Measurements from ENCODE around the gene ZNF423. TPM values are rescaled to one million over a fixed set of nuclear protein-coding genes. Genes with fewer than 3 reads are reported as not detected.

ZNF423 gene
- polyA plus RNA-seq, 1 donor from 2014 or later, result 4.5 TPM

- TF ChIP-seq POLR2AphosphoS5 (IDR thresholded peaks at IDR 0.05) (no peak), TAF1 (IDR thresholded peaks at IDR 0.05; ENCODE audit: low read depth) (no peak), EP300 (conservative IDR thresholded peaks at IDR 0.05; ENCODE audit: poor library complexity, severe bottlenecking) (no peak), SMC3 (conservative IDR thresholded peaks at IDR 0.05; ENCODE audit: poor library complexity) (no peak), RAD21 (conservative IDR thresholded peaks at IDR 0.05) (no peak), EZH2 (IDR thresholded peaks at IDR 0.05; ENCODE audit: borderline replicate concordance, insufficient read depth, low read length, poor library complexity, severe bottlenecking) (no peak), MXI1 (conservative IDR thresholded peaks at IDR 0.05; ENCODE audit: poor library complexity, severe bottlenecking) (no peak)
- TF ChIP-seq, protein P1, sequence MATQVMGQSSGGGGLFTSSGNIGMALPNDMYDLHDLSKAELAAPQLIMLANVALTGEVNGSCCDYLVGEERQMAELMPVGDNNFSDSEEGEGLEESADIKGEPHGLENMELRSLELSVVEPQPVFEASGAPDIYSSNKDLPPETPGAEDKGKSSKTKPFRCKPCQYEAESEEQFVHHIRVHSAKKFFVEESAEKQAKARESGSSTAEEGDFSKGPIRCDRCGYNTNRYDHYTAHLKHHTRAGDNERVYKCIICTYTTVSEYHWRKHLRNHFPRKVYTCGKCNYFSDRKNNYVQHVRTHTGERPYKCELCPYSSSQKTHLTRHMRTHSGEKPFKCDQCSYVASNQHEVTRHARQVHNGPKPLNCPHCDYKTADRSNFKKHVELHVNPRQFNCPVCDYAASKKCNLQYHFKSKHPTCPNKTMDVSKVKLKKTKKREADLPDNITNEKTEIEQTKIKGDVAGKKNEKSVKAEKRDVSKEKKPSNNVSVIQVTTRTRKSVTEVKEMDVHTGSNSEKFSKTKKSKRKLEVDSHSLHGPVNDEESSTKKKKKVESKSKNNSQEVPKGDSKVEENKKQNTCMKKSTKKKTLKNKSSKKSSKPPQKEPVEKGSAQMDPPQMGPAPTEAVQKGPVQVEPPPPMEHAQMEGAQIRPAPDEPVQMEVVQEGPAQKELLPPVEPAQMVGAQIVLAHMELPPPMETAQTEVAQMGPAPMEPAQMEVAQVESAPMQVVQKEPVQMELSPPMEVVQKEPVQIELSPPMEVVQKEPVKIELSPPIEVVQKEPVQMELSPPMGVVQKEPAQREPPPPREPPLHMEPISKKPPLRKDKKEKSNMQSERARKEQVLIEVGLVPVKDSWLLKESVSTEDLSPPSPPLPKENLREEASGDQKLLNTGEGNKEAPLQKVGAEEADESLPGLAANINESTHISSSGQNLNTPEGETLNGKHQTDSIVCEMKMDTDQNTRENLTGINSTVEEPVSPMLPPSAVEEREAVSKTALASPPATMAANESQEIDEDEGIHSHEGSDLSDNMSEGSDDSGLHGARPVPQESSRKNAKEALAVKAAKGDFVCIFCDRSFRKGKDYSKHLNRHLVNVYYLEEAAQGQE (IDR thresholded peaks at IDR 0.05; ENCODE audit: borderline replicate concordance), result no peak
- TF ChIP-seq, protein P2, sequence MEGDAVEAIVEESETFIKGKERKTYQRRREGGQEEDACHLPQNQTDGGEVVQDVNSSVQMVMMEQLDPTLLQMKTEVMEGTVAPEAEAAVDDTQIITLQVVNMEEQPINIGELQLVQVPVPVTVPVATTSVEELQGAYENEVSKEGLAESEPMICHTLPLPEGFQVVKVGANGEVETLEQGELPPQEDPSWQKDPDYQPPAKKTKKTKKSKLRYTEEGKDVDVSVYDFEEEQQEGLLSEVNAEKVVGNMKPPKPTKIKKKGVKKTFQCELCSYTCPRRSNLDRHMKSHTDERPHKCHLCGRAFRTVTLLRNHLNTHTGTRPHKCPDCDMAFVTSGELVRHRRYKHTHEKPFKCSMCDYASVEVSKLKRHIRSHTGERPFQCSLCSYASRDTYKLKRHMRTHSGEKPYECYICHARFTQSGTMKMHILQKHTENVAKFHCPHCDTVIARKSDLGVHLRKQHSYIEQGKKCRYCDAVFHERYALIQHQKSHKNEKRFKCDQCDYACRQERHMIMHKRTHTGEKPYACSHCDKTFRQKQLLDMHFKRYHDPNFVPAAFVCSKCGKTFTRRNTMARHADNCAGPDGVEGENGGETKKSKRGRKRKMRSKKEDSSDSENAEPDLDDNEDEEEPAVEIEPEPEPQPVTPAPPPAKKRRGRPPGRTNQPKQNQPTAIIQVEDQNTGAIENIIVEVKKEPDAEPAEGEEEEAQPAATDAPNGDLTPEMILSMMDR (IDR thresholded peaks at IDR 0.05; ENCODE audit: poor library complexity, severe bottlenecking), result no peak
- Histone ChIP-seq H3K4me3 (ENCODE audit: low read length) (no peak overlapping the region), H3K9me2 (ENCODE audit: insufficient read depth, low read length) (no peaks in the 10 kb centered on the region), H3K9me3 (ENCODE audit: low read length) (no peaks in the 10 kb centered on the region), H3K79me2 (replicated peaks; ENCODE audit: insufficient read depth, low read length) (no peaks in the 10 kb centered on the region), H3K27ac (ENCODE audit: low read length) (no peak overlapping the region), H4K20me1 (ENCODE audit: insufficient read depth) (no peaks in the 10 kb centered on the region), H3F3A (ENCODE audit: insufficient read depth, low read length, poor library complexity, severe bottlenecking) (no peaks in the 10 kb centered on the region), H3K4me2 (ENCODE audit: low read length) (no peak overlapping the region), H2AFZ (ENCODE audit: low read depth, low read length) (no peak overlapping the region), H3K36me3 (ENCODE audit: insufficient read depth, low read length) (no peaks in the 10 kb centered on the region), H3K27me3 (ENCODE audit: insufficient read depth, low read depth, low read length) (no peaks in the 10 kb centered on the region), H3K9ac (ENCODE audit: low read length) (no peak overlapping the region)
These were observed 401.3 kb downstream of the ZNF423 start for GRCh38 chr16:49454426-49455180.

- H4K20me1 ChIP-seq (ENCODE audit: insufficient read depth), result no peaks in the 10 kb centered on the region
- H3F3A ChIP-seq (ENCODE audit: insufficient read depth, low read length, poor library complexity, severe bottlenecking), result no peaks in the 10 kb centered on the region
- TF ChIP-seq, protein P2 (IDR thresholded peaks at IDR 0.05; ENCODE audit: poor library complexity, severe bottlenecking), result no peak
- TF ChIP-seq, protein P1 (IDR thresholded peaks at IDR 0.05; ENCODE audit: borderline replicate concordance), result no peak
- TF ChIP-seq EZH2 (IDR thresholded peaks at IDR 0.05; ENCODE audit: borderline replicate concordance, insufficient read depth, low read length, poor library complexity, severe bottlenecking) (no peak), TAF1 (IDR thresholded peaks at IDR 0.05; ENCODE audit: low read depth) (no peak), EP300 (conservative IDR thresholded peaks at IDR 0.05; ENCODE audit: poor library complexity, severe bottlenecking) (no peak), SMC3 (conservative IDR thresholded peaks at IDR 0.05; ENCODE audit: poor library complexity) (no peak), RAD21 (conservative IDR thresholded peaks at IDR 0.05) (no peak), MXI1 (conservative IDR thresholded peaks at IDR 0.05; ENCODE audit: poor library complexity, severe bottlenecking) (no peak), POLR2AphosphoS5 (IDR thresholded peaks at IDR 0.05) (no peak)
- no peak overlapping the region for H2AFZ ChIP-seq (ENCODE audit: low read depth, low read length)
- no peak overlapping the region for H3K4me3 ChIP-seq (ENCODE audit: low read length)
- no peaks in the 10 kb centered on the region for H3K9me2 ChIP-seq (ENCODE audit: insufficient read depth, low read length)
- H3K36me3 ChIP-seq (ENCODE audit: insufficient read depth, low read length), result no peaks in the 10 kb centered on the region
- no peak overlapping the region for H3K27ac ChIP-seq (ENCODE audit: low read length)
- H3K79me2 ChIP-seq (replicated peaks; ENCODE audit: insufficient read depth, low read length), result no peaks in the 10 kb centered on the region
- H3K4me2 ChIP-seq (ENCODE audit: low read length), result no peak overlapping the region
- no peak overlapping the region for H3K9ac ChIP-seq (ENCODE audit: low read length)
- H3K9me3 ChIP-seq (ENCODE audit: low read length), result no peaks in the 10 kb centered on the region
- H3K27me3 ChIP-seq (ENCODE audit: insufficient read depth, low read depth, low read length), result no peaks in the 10 kb centered on the region
These were observed 401.9 kb downstream of the ZNF423 start for GRCh38 chr16:49453983-49454382.
